Thyroid gland (tissue), 4 donors: ENCODE results near the gene WNT8A. TPM values are rescaled to one million over a fixed set of nuclear protein-coding genes. Genes with fewer than 3 reads are reported as not detected.

Source experiments
- DNase-seq, 2 donors: peaks; one replicate each; pipeline ENCODE4 v3.0.0-alpha.2; 2019
- H3K27ac ChIP-seq, 3 donors: fragments of 200-600 bp; sonication (generic); 1 replicate in 2 of 3; 2 replicates in 1 of 3; pipeline ENCODE4 v1.5.1; 2016 to 2019; ENCODE audit warnings: mild to moderate bottlenecking in 1 of 3, moderate library complexity in 1 of 3
- H3K27me3 ChIP-seq: fragments of 200-600 bp; sonication (generic); one replicate; pipeline ENCODE4 v1.5.1; 2019
- H3K36me3 ChIP-seq, 2 donors: fragments of 200-600 bp; sonication (generic); one replicate each; pipeline ENCODE4 v1.5.1; 2016 to 2019
- H3K4me1 ChIP-seq, 2 donors: fragments of 200-600 bp; sonication (generic); one replicate each; pipeline ENCODE4 v1.5.1; 2017 to 2019
- H3K4me3 ChIP-seq, 3 donors: fragments of 200-600 bp; sonication (generic); replicated peaks in 1 of 3; 1 replicate in 2 of 3; 2 replicates in 1 of 3; pipeline ENCODE4 v1.5.1; 2016; ENCODE audit warnings: mild to moderate bottlenecking in 1 of 3
- H3K9me3 ChIP-seq: fragments of 200-600 bp; sonication (generic); one replicate; pipeline ENCODE4 v1.5.1; 2017
- POLR2A ChIP-seq, 2 donors: fragments of 450-650 bp; IDR thresholded peaks; one replicate each; pipeline ENCODE4 v1.6.1; 2017; ENCODE audit warnings: antibody characterized with exemption in 2 of 2, mild to moderate bottlenecking in 2 of 2, moderate library complexity in 1 of 2
- WGBS, 2 donors: methylation state at CpG; one replicate each; pipeline ENCODE4 v1.1.5; 2017; 5-methylcytosine and 5-hydroxymethylcytosine counted together
- intact Hi-C: fragments of 100-400 bp; cut with DNase I; formaldehyde crosslinking; loops from one replicate; pipeline ENCODE4 v1.15.1; 2023
- total RNA-seq, 4 donors: library from RNA; depleted of rRNA; stranded (reverse); fragments of >200 nt; gene quantifications; one replicate each; pipeline ENCODE4 v1.2.3, GENCODE V29; 2016
- TF ChIP-seq, protein P1 (sequence below), 6 experiments: fragments of 200-600 bp in 3 of 6; fragments of 450-650 bp in 3 of 6; sonication (generic) in 3 of 6; IDR thresholded peaks; one replicate each; pipeline ENCODE4 v1.5.1; 2016 to 2019; ENCODE audit warnings: antibody characterized with exemption in 6 of 6, mild to moderate bottlenecking in 2 of 6, inconsistent platforms in 1 of 6, moderate library complexity in 1 of 6

Gene WNT8A
- total RNA-seq, 4 donors from 2014 or later, result not detected

DNA sequence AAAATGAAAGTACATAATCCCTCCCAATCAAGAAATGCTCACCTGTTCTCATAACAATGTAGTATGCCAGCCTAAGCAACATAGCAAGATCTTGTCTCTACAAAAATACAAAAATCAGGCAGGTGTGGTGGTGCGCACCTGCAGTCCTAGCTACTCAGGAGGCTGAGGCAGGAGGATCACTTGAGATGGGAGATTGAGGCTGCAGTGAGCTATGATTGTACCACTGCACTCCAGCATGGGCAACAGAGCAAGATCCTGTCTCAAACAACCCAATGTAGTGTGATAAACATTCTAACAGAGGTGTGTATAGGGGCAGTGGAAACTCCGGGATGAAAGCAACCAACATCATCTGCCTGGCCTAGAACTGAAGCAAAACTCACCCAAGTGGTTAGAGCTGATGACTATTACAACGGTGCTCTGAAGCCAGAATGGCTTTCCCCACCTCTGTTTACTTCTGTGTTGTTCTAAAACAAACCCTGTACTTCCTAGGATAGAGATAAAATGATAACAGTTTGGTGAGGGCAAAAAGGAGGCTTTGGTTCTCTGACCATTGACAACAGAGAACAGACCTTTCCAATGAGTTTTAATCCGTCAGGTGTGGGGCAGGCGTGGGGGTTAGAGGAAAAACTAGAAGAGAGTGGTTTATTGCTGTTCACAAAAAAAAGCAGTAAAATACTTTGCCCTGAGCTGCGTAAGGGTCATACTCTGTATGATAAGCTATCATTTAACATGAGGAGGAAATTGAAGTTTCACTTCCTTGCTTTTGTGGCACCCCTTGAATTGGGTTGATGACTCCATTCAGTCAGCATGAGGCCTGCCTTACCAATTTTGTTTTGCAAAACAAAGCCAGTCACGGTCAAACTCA is 18.9 kb downstream of the WNT8A start:
- Histone ChIP-seq H3K9me3 (no peaks in the 10 kb centered on the region), H3K27ac (no peak overlapping the region), H3K36me3 (no peaks in the 10 kb centered on the region), H3K4me1 (no peaks in the 10 kb centered on the region), H3K27me3 (no peaks in the 10 kb centered on the region), H3K4me3 (no peak overlapping the region)
- DNase-seq, result no peak
- WGBS, 2 donors, result 58 to 72% methylated on average over 7 of the region's 7 CpGs
- TF ChIP-seq POLR2A (IDR thresholded peaks at IDR 0.05), result no peak
- TF ChIP-seq, protein P1, sequence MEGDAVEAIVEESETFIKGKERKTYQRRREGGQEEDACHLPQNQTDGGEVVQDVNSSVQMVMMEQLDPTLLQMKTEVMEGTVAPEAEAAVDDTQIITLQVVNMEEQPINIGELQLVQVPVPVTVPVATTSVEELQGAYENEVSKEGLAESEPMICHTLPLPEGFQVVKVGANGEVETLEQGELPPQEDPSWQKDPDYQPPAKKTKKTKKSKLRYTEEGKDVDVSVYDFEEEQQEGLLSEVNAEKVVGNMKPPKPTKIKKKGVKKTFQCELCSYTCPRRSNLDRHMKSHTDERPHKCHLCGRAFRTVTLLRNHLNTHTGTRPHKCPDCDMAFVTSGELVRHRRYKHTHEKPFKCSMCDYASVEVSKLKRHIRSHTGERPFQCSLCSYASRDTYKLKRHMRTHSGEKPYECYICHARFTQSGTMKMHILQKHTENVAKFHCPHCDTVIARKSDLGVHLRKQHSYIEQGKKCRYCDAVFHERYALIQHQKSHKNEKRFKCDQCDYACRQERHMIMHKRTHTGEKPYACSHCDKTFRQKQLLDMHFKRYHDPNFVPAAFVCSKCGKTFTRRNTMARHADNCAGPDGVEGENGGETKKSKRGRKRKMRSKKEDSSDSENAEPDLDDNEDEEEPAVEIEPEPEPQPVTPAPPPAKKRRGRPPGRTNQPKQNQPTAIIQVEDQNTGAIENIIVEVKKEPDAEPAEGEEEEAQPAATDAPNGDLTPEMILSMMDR (IDR thresholded peaks at IDR 0.05), result no peak
- intact Hi-C loops, result no loop called here

DNA sequence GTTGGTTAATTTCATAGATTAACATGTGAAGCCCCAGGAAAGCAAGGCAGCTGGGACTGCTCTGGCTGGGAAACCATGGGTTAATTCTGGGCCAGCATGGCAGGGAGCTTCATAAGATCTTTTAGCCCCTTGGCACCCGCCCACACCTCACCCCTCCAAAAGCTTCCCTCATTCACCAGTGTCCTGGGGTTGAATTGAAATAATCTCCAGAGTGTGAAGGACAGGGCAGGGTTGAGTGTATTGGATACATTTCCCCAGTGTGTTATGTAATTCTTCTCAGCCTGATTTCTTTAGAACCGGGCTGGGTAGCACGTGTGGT is 19.4 kb downstream of the WNT8A start:
- no peaks in the 10 kb centered on the region for H3K4me1 ChIP-seq
- DNase-seq, result no peak
- no peak for TF ChIP-seq POLR2A (IDR thresholded peaks at IDR 0.05)
- TF ChIP-seq, protein P1 (IDR thresholded peaks at IDR 0.05), result no peak
- H3K27me3 ChIP-seq, result no peaks in the 10 kb centered on the region
- intact Hi-C loops, result no loop called here
- no peak overlapping the region for H3K27ac ChIP-seq
- no peak overlapping the region for H3K4me3 ChIP-seq
- no peaks in the 10 kb centered on the region for H3K36me3 ChIP-seq
- WGBS, 2 donors, result 15 to 25% methylated on average over 3 of the region's 3 CpGs
- H3K9me3 ChIP-seq, result no peaks in the 10 kb centered on the region

DNA sequence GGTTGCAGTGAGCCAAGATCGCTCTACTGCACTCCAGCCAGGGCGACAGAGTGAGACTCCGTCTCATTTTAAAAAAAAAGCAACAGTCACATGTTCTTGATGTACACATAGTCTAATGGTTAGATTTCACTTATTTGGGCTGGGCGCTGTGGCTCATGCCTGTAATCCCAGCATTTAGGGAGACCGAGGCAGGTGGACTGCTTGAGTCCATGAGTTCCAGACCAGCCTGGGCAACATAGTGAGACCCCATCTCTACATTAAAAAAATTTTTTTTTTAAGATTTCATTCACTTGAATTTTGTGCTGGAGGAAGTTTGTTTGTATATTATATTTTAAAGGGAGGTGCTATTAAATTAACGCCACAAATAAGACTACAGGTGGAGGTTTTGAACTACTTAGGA is 21.9 kb downstream of the WNT8A start:
- H3K4me1 ChIP-seq, result peaks cover 0 to 6% of the 10 kb centered on the region in 2 donors
- no peaks in the 10 kb centered on the region for H3K36me3 ChIP-seq
- WGBS, 2 donors, result 84 to 89% methylated on average over 6 of the region's 6 CpGs
- no peak overlapping the region for H3K27ac ChIP-seq
- no peaks in the 10 kb centered on the region for H3K9me3 ChIP-seq
- TF ChIP-seq, protein P1 (IDR thresholded peaks at IDR 0.05), result no peak
- TF ChIP-seq POLR2A (IDR thresholded peaks at IDR 0.05), result no peak
- no peak overlapping the region for H3K4me3 ChIP-seq
- DNase-seq, result no peak
- H3K27me3 ChIP-seq, result no peaks in the 10 kb centered on the region
- intact Hi-C loops, result no loop called here

DNA sequence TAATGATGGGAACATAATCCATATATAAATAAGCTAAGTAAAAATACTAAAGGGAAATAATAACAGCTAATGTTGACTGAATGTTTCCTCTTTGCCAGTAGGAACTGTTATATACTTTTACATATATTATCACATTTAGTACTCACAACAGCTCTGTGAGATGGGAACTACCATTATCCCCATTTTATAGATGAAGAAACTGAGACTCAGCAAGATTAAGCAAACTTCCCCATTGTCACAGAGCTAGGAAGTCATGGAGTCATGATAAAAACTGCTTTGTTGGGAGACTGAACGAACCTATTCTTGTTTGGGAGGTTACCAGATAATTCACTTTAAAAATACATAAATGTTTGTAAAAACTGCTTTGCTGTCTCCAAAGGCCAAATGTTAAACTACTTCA is 23.4 kb downstream of the WNT8A start:
- no peaks in the 10 kb centered on the region for H3K36me3 ChIP-seq
- TF ChIP-seq, protein P1 (IDR thresholded peaks at IDR 0.05), result no peak
- no peak for TF ChIP-seq POLR2A (IDR thresholded peaks at IDR 0.05)
- H3K4me1 ChIP-seq, result peaks cover 5 to 13% of the 10 kb centered on the region in 2 donors
- 70 to 79% methylated on average over 1 of the region's 1 CpG for WGBS, 2 donors
- intact Hi-C loops, result no loop called here
- H3K27me3 ChIP-seq, result no peaks in the 10 kb centered on the region
- H3K27ac ChIP-seq, result no peak overlapping the region
- H3K9me3 ChIP-seq, result no peaks in the 10 kb centered on the region
- DNase-seq, result no peak
- no peak overlapping the region for H3K4me3 ChIP-seq

DNA sequence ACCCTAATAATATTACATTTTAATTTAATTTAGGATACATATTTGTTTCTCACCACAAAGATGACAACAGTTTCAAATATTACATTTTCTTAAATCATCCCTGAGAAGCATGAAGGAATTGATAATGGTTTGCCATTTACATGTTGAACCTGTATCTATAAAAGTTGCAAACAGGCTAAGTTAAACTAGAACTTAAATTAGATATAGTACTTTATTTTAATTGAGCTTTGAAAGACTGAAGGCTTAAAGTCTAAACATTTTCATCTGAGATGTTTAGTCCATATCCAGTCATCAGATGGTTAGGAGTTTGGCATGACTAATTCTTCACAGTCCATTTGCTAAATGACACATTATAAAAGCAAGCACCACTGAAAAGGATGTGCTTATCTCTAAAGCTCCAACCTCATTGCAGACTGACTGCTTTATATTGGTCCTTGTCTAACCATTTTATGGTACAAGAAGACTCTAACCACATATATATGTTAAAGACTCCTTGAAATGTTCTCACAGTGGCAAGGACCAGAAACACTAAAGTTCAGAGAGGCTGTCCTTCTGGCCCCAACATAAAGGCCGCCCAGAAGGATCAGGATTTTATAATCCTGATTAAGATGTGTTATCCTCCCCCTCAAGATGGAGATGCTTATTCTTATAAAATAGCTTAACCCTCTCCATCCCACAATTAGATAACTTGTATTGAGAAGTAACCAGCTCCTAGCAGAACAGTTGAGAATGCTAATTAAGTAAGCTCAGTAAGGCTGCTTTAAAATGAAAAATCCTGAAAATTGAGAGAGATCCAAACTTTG is 25.8 kb downstream of the WNT8A start:
- DNase-seq, result no peak
- no peak overlapping the region for H3K4me3 ChIP-seq
- TF ChIP-seq, protein P1 (IDR thresholded peaks at IDR 0.05), result no peak
- TF ChIP-seq POLR2A (IDR thresholded peaks at IDR 0.05), result no peak
- intact Hi-C loops, result no loop called here
- no peaks in the 10 kb centered on the region for H3K36me3 ChIP-seq
- peaks cover 5 to 13% of the 10 kb centered on the region in 2 donors for H3K4me1 ChIP-seq
- H3K27ac ChIP-seq, result no peak overlapping the region
- H3K9me3 ChIP-seq, result no peaks in the 10 kb centered on the region
- WGBS, 2 donors, result 90 to 100% methylated on average over 1 of the region's 1 CpG
- H3K27me3 ChIP-seq, result no peaks in the 10 kb centered on the region
